Measurements from ENCODE around the gene TBC1D21. TPM values are rescaled to one million over a fixed set of nuclear protein-coding genes. Genes with fewer than 3 reads are reported as not detected.

Gene TBC1D21
- total RNA-seq, 1 experiment from 2014 or later = not detected

GRCh38 chr15:73838831-73839426 lies 34.4 kb upstream of the TBC1D21 start:
- Histone ChIP-seq H4K91ac (ENCODE audit: insufficient read length, low read depth, low read length) (no peak overlapping the region), H2BK5ac (ENCODE audit: insufficient read length, low read length) (no peak overlapping the region), H2BK15ac (ENCODE audit: low read depth, low read length) (no peak overlapping the region), H3K14ac (ENCODE audit: insufficient read depth, low read length) (no peak overlapping the region), H3K9me3 (ENCODE audit: control insufficient read depth, low read depth, low read length) (no peaks in the 10 kb centered on the region), H3K56ac (ENCODE audit: insufficient read length, low read depth, low read length) (no peak overlapping the region), H3K23me2 (ENCODE audit: insufficient read length, low read depth, low read length, poor library complexity, severe bottlenecking) (no peaks in the 10 kb centered on the region), H2BK120ac (ENCODE audit: low read depth, low read length, poor library complexity, severe bottlenecking) (no peak overlapping the region), H3K4me1 (ENCODE audit: insufficient read depth, low read length) (no peaks in the 10 kb centered on the region), H3K4me2 (ENCODE audit: insufficient read depth, insufficient read length, low read length) (no peak overlapping the region), H3K4ac (ENCODE audit: low read depth, low read length) (no peak overlapping the region), H4K5ac (ENCODE audit: insufficient read length, low read depth, low read length) (no peak overlapping the region), H3K9ac (ENCODE audit: extremely low read depth, insufficient read length, low read length) (no peak overlapping the region), H2BK12ac (ENCODE audit: insufficient read length, low read depth, low read length) (no peak overlapping the region), H3K27me3 (ENCODE audit: insufficient read depth, low read length) (no peaks in the 10 kb centered on the region), H2AFZ (ENCODE audit: low read length) (no peak overlapping the region), H3T11ph (ENCODE audit: low read length) (no peak overlapping the region), H2BK20ac (ENCODE audit: low read depth, low read length, poor library complexity, severe bottlenecking) (no peak overlapping the region), H2AK5ac (ENCODE audit: insufficient read length, low read length) (no peak overlapping the region), H4K20me1 (ENCODE audit: control insufficient read depth, insufficient read depth, insufficient read length) (no peaks in the 10 kb centered on the region), H3K23ac (ENCODE audit: insufficient read length, low read depth, low read length) (no peak overlapping the region), H3K79me2 (ENCODE audit: insufficient read depth, low read length) (no peaks in the 10 kb centered on the region), H3K18ac (ENCODE audit: insufficient read length, low read depth, low read length) (no peak overlapping the region), H4K8ac (replicated peaks; ENCODE audit: insufficient read length, low read depth, low read length) (no peak overlapping the region), H3K27ac (ENCODE audit: insufficient read length, low read depth, low read length) (no peak overlapping the region), H3K79me1 (ENCODE audit: insufficient read depth, low read depth, low read length, poor library complexity, severe bottlenecking) (no peaks in the 10 kb centered on the region)
- Mint-ChIP-seq H3K27me3 (ENCODE audit: low read depth) (peaks cover 23% of the 10 kb centered on the region), H3K9me3 (no peaks in the 10 kb centered on the region; a peak in 1 of 5 replicates), H3K36me3 (ENCODE audit: insufficient read depth in 1 of 3, low read depth in 3 of 3) (no peaks in the 10 kb centered on the region; a peak in 1 of 7 replicates), H3K4me1 (peaks cover 15 to 17% of the 10 kb centered on the region in 2 experiments), H3K27ac (no peak overlapping the region), H3K4me3 (no peak overlapping the region)
- no peak for DNase-seq
- TF ChIP-seq CTCF (conservative IDR thresholded peaks at IDR 0.05) = no peak
- no CpG with 5 or more reads among the region's 12 CpGs for WGBS (ENCODE audit: extremely low coverage, insufficient read length, low lambda C conversion rate)

Measured in H9 (cell line).